ENCODE results near the gene ADK.

Gene ADK

GRCh38 chr10:74589226-74589673 is 438.2 kb downstream of the ADK start:
- Histone ChIP-seq H3K4me3 (ENCODE audit: low read length) (no peak overlapping the region), H3K9ac (ENCODE audit: low read length) (no peak overlapping the region), H3K36me3 (ENCODE audit: control insufficient read depth, insufficient read depth, low read length, severe bottlenecking) (no peaks in the 10 kb centered on the region), H3K27me3 (replicated peaks; ENCODE audit: control insufficient read depth, insufficient read depth, low read length) (no peaks in the 10 kb centered on the region), H3K9me3 (ENCODE audit: control insufficient read depth, low read length) (no peaks in the 10 kb centered on the region), H3K4me1 (ENCODE audit: control insufficient read depth, insufficient read depth, low read length) (peaks cover 43% of the 10 kb centered on the region)
- peak; percentile 95 for DNase-seq (ENCODE audit: low read depth)

- no peaks in the 10 kb centered on the region for H3K9me3 ChIP-seq (ENCODE audit: control insufficient read depth, low read length)
- H3K36me3 ChIP-seq (ENCODE audit: control insufficient read depth, insufficient read depth, low read length, severe bottlenecking), result no peaks in the 10 kb centered on the region
- H3K9ac ChIP-seq (ENCODE audit: low read length), result no peak overlapping the region
- DNase-seq (ENCODE audit: low read depth), result no peak
- no peak overlapping the region for H3K4me3 ChIP-seq (ENCODE audit: low read length)
- no peaks in the 10 kb centered on the region for H3K27me3 ChIP-seq (replicated peaks; ENCODE audit: control insufficient read depth, insufficient read depth, low read length)
- H3K4me1 ChIP-seq (ENCODE audit: control insufficient read depth, insufficient read depth, low read length), result peaks cover 43% of the 10 kb centered on the region
Measured at GRCh38 chr10:74589851-74590250, 438.8 kb downstream of the ADK start.

- H3K36me3 ChIP-seq (ENCODE audit: control insufficient read depth, insufficient read depth, low read length, severe bottlenecking), result no peaks in the 10 kb centered on the region
- H3K9me3 ChIP-seq (ENCODE audit: control insufficient read depth, low read length), result no peaks in the 10 kb centered on the region
- H3K4me1 ChIP-seq (ENCODE audit: control insufficient read depth, insufficient read depth, low read length), result peaks cover 25% of the 10 kb centered on the region
- no peak overlapping the region for H3K9ac ChIP-seq (ENCODE audit: low read length)
- H3K4me3 ChIP-seq (ENCODE audit: low read length), result peak overlapping the region; percentile 40
- DNase-seq (ENCODE audit: low read depth), result peak; percentile 90
- no peaks in the 10 kb centered on the region for H3K27me3 ChIP-seq (replicated peaks; ENCODE audit: control insufficient read depth, insufficient read depth, low read length)
Measured at GRCh38 chr10:74593470-74593869, 442.4 kb downstream of the ADK start.

- no peaks in the 10 kb centered on the region for H3K36me3 ChIP-seq (ENCODE audit: control insufficient read depth, insufficient read depth, low read length, severe bottlenecking)
- no peak overlapping the region for H3K9ac ChIP-seq (ENCODE audit: low read length)
- H3K9me3 ChIP-seq (ENCODE audit: control insufficient read depth, low read length), result no peaks in the 10 kb centered on the region
- no peaks in the 10 kb centered on the region for H3K27me3 ChIP-seq (replicated peaks; ENCODE audit: control insufficient read depth, insufficient read depth, low read length)
- DNase-seq (ENCODE audit: low read depth), result no peak
- H3K4me1 ChIP-seq (ENCODE audit: control insufficient read depth, insufficient read depth, low read length), result peaks cover 14% of the 10 kb centered on the region
- H3K4me3 ChIP-seq (ENCODE audit: low read length), result no peak overlapping the region
Measured at GRCh38 chr10:74596713-74597112, 445.7 kb downstream of the ADK start.

- H3K9me3 ChIP-seq (ENCODE audit: control insufficient read depth, low read length), result no peaks in the 10 kb centered on the region
- peaks cover 6% of the 10 kb centered on the region for H3K4me1 ChIP-seq (ENCODE audit: control insufficient read depth, insufficient read depth, low read length)
- peak; percentile 22 for DNase-seq (ENCODE audit: low read depth)
- peaks cover 6% of the 10 kb centered on the region for H3K36me3 ChIP-seq (ENCODE audit: control insufficient read depth, insufficient read depth, low read length, severe bottlenecking)
- no peak overlapping the region for H3K9ac ChIP-seq (ENCODE audit: low read length)
- H3K4me3 ChIP-seq (ENCODE audit: low read length), result peak overlapping the region; percentile 18
- no peaks in the 10 kb centered on the region for H3K27me3 ChIP-seq (replicated peaks; ENCODE audit: control insufficient read depth, insufficient read depth, low read length)
Measured at GRCh38 chr10:74598891-74599566, 448.0 kb downstream of the ADK start.

- H3K36me3 ChIP-seq (ENCODE audit: control insufficient read depth, insufficient read depth, low read length, severe bottlenecking), result peaks cover 6% of the 10 kb centered on the region
- DNase-seq (ENCODE audit: low read depth), result no peak
- no peaks in the 10 kb centered on the region for H3K9me3 ChIP-seq (ENCODE audit: control insufficient read depth, low read length)
- H3K27me3 ChIP-seq (replicated peaks; ENCODE audit: control insufficient read depth, insufficient read depth, low read length), result no peaks in the 10 kb centered on the region
- H3K4me1 ChIP-seq (ENCODE audit: control insufficient read depth, insufficient read depth, low read length), result peaks cover 6% of the 10 kb centered on the region
- H3K9ac ChIP-seq (ENCODE audit: low read length), result no peak overlapping the region
- no peak overlapping the region for H3K4me3 ChIP-seq (ENCODE audit: low read length)
Measured at GRCh38 chr10:74599672-74600071, 448.7 kb downstream of the ADK start.

GRCh38 chr10:74600170-74600569 is 449.1 kb downstream of the ADK start:
- Histone ChIP-seq H3K9me3 (ENCODE audit: control insufficient read depth, low read length) (no peaks in the 10 kb centered on the region), H3K4me3 (ENCODE audit: low read length) (no peak overlapping the region), H3K9ac (ENCODE audit: low read length) (no peak overlapping the region)

GRCh38 chr10:74602576-74602975 is 451.6 kb downstream of the ADK start:
- Histone ChIP-seq H3K36me3 (ENCODE audit: control insufficient read depth, insufficient read depth, low read length, severe bottlenecking) (peaks cover 6% of the 10 kb centered on the region), H3K9ac (ENCODE audit: low read length) (no peak overlapping the region), H3K4me1 (ENCODE audit: control insufficient read depth, insufficient read depth, low read length) (peaks cover 6% of the 10 kb centered on the region), H3K27me3 (replicated peaks; ENCODE audit: control insufficient read depth, insufficient read depth, low read length) (no peaks in the 10 kb centered on the region), H3K9me3 (ENCODE audit: control insufficient read depth, low read length) (no peaks in the 10 kb centered on the region), H3K4me3 (ENCODE audit: low read length) (no peak overlapping the region)
- DNase-seq (ENCODE audit: low read depth), result no peak

More at GRCh38 chr10:74600170-74600569, 449.1 kb downstream of the ADK start:
- peaks cover 6% of the 10 kb centered on the region for H3K4me1 ChIP-seq (ENCODE audit: control insufficient read depth, insufficient read depth, low read length)
- H3K27me3 ChIP-seq (replicated peaks; ENCODE audit: control insufficient read depth, insufficient read depth, low read length), result no peaks in the 10 kb centered on the region
- H3K36me3 ChIP-seq (ENCODE audit: control insufficient read depth, insufficient read depth, low read length, severe bottlenecking), result peaks cover 6% of the 10 kb centered on the region
- no peak for DNase-seq (ENCODE audit: low read depth)

GRCh38 chr10:74610299-74610698 is 459.3 kb downstream of the ADK start:
- H3K9me3 ChIP-seq (ENCODE audit: control insufficient read depth, low read length), result no peaks in the 10 kb centered on the region
- no peak overlapping the region for H3K9ac ChIP-seq (ENCODE audit: low read length)
- no peak for DNase-seq (ENCODE audit: low read depth)

GRCh38 chr10:74612195-74612594 is 461.2 kb downstream of the ADK start:
- no peaks in the 10 kb centered on the region for H3K9me3 ChIP-seq (ENCODE audit: control insufficient read depth, low read length)
- no peaks in the 10 kb centered on the region for H3K4me1 ChIP-seq (ENCODE audit: control insufficient read depth, insufficient read depth, low read length)
- H3K36me3 ChIP-seq (ENCODE audit: control insufficient read depth, insufficient read depth, low read length, severe bottlenecking), result no peaks in the 10 kb centered on the region
- H3K4me3 ChIP-seq (ENCODE audit: low read length), result no peak overlapping the region
- no peak overlapping the region for H3K9ac ChIP-seq (ENCODE audit: low read length)
- no peak for DNase-seq (ENCODE audit: low read depth)
- H3K27me3 ChIP-seq (replicated peaks; ENCODE audit: control insufficient read depth, insufficient read depth, low read length), result no peaks in the 10 kb centered on the region

More at GRCh38 chr10:74610299-74610698, 459.3 kb downstream of the ADK start:
- H3K4me1 ChIP-seq (ENCODE audit: control insufficient read depth, insufficient read depth, low read length), result no peaks in the 10 kb centered on the region
- no peaks in the 10 kb centered on the region for H3K27me3 ChIP-seq (replicated peaks; ENCODE audit: control insufficient read depth, insufficient read depth, low read length)
- no peak overlapping the region for H3K4me3 ChIP-seq (ENCODE audit: low read length)
- no peaks in the 10 kb centered on the region for H3K36me3 ChIP-seq (ENCODE audit: control insufficient read depth, insufficient read depth, low read length, severe bottlenecking)

GRCh38 chr10:74620626-74621025 is 469.6 kb downstream of the ADK start:
- Histone ChIP-seq H3K27me3 (replicated peaks; ENCODE audit: control insufficient read depth, insufficient read depth, low read length) (no peaks in the 10 kb centered on the region), H3K9me3 (ENCODE audit: control insufficient read depth, low read length) (peaks cover 14% of the 10 kb centered on the region), H3K4me3 (ENCODE audit: low read length) (no peak overlapping the region), H3K4me1 (ENCODE audit: control insufficient read depth, insufficient read depth, low read length) (no peaks in the 10 kb centered on the region), H3K9ac (ENCODE audit: low read length) (no peak overlapping the region), H3K36me3 (ENCODE audit: control insufficient read depth, insufficient read depth, low read length, severe bottlenecking) (peaks cover 9% of the 10 kb centered on the region)
- no peak for DNase-seq (ENCODE audit: low read depth)

GRCh38 chr10:74623786-74624185 is 472.8 kb downstream of the ADK start:
- H3K4me3 ChIP-seq (ENCODE audit: low read length), result no peak overlapping the region
- peaks cover 9% of the 10 kb centered on the region for H3K36me3 ChIP-seq (ENCODE audit: control insufficient read depth, insufficient read depth, low read length, severe bottlenecking)
- no peak for DNase-seq (ENCODE audit: low read depth)
- H3K9me3 ChIP-seq (ENCODE audit: control insufficient read depth, low read length), result peaks cover 12% of the 10 kb centered on the region
- no peaks in the 10 kb centered on the region for H3K27me3 ChIP-seq (replicated peaks; ENCODE audit: control insufficient read depth, insufficient read depth, low read length)
- no peak overlapping the region for H3K9ac ChIP-seq (ENCODE audit: low read length)
- H3K4me1 ChIP-seq (ENCODE audit: control insufficient read depth, insufficient read depth, low read length), result no peaks in the 10 kb centered on the region

Measured in adipocyte (in vitro differentiated cells).